ENCODE data around the gene GPR135. TPM values are rescaled to one million over a fixed set of nuclear protein-coding genes. Genes with fewer than 3 reads are reported as not detected.
A peak's percentile ranks its signal among the peaks of the same experiment; 100 is the strongest.
"Not testable (repeated sequence)": the region's sequence is repeated elsewhere in the genome, so short reads cannot be mapped to it uniquely, and the experiment has no call there.

GPR135 gene
- total and polyA plus RNA-seq, 2 donors (not counting 1 experiment from before 2014, with no cell fraction given): 2.1 to 3.0 TPM

DNA sequence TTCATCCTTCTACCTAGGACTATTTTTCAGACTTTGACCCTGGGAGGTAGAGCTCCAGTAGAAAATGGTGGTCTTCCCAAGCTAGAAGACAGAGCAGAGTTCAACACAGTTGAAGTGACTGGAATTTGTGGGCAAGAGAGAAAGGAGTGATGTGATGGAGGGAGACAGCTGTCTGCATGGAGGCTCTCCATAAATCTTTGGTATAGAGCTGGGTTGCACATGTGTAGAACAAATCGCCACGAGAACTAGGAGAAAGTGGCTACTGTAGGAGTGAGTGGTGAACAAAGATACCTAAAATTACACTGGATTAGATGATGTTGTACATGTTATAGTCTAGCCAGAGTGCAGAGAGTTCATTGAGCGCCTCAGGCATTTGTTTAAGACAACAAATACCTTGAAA is 14.5 kb downstream of the GPR135 start:
- Histone ChIP-seq H3K4me3 (replicated peaks in 1 of 4; ENCODE audit: control extremely low read depth in 1 of 4, insufficient read depth in 1 of 4, low read depth in 3 of 4, low read length in 4 of 4) (no peak overlapping the region), H3K9ac (ENCODE audit: insufficient read depth, low read length) (no peak overlapping the region), H2AFZ (ENCODE audit: low read length) (no peak overlapping the region), H3K36me3 (ENCODE audit: control insufficient read depth, insufficient read depth, low read length) (no peaks in the 10 kb centered on the region), H3K4me1 (ENCODE audit: control insufficient read depth, extremely low read depth, insufficient read depth, low read length) (peaks cover 9% of the 10 kb centered on the region), H3K79me2 (ENCODE audit: control insufficient read depth, insufficient read depth, low read length) (no peaks in the 10 kb centered on the region), H3K27ac (ENCODE audit: insufficient read depth, low read length) (no peak overlapping the region), H3K4me2 (ENCODE audit: extremely low read depth, insufficient read depth, low read length) (no peak overlapping the region), H3K9me3 (ENCODE audit: control insufficient read depth, insufficient read depth, low read depth, low read length) (no peaks in the 10 kb centered on the region), H4K20me1 (ENCODE audit: control insufficient read depth, extremely low read depth, insufficient read depth, low read length) (no peaks in the 10 kb centered on the region), H3K27me3 (ENCODE audit: control insufficient read depth, insufficient read depth, low read length) (no peaks in the 10 kb centered on the region)
- no peak for TF ChIP-seq EZH2 (IDR thresholded peaks at IDR 0.05; ENCODE audit: low read length, missing control alignments)
- TF ChIP-seq, protein P1, sequence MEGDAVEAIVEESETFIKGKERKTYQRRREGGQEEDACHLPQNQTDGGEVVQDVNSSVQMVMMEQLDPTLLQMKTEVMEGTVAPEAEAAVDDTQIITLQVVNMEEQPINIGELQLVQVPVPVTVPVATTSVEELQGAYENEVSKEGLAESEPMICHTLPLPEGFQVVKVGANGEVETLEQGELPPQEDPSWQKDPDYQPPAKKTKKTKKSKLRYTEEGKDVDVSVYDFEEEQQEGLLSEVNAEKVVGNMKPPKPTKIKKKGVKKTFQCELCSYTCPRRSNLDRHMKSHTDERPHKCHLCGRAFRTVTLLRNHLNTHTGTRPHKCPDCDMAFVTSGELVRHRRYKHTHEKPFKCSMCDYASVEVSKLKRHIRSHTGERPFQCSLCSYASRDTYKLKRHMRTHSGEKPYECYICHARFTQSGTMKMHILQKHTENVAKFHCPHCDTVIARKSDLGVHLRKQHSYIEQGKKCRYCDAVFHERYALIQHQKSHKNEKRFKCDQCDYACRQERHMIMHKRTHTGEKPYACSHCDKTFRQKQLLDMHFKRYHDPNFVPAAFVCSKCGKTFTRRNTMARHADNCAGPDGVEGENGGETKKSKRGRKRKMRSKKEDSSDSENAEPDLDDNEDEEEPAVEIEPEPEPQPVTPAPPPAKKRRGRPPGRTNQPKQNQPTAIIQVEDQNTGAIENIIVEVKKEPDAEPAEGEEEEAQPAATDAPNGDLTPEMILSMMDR (conservative IDR thresholded peaks at IDR 0.05 in 1 of 2, IDR thresholded peaks at IDR 0.05 in 1 of 2; ENCODE audit: low read depth in 1 of 2, low read length in 2 of 2): no peak
- no peak for DNase-seq (ENCODE audit: low read depth in 2 of 2)

DNA sequence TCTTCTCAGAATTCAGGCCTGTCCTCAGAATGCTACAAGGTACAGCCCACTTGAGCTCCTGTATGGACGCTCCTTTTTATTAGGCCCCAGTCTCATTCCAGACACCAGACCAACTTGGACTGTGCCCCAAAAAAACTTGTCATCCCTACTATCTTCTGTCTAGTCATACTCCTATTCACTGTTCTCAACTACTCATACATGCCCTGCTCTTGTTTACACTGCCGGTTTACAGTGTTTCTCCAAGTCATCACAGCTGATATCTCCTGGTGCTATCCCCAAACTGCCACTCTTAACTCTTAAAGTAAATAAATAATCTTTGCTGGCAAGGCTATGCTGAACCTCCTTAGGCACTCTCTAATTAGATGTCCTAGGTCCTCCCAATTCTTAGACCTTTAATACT is 16.5 kb downstream of the GPR135 start:
- not testable (repeated sequence) for H3K9me3 ChIP-seq (ENCODE audit: control insufficient read depth, insufficient read depth, low read depth, low read length); H3K4me3 ChIP-seq (replicated peaks in 1 of 4; ENCODE audit: control extremely low read depth in 1 of 4, insufficient read depth in 1 of 4, low read depth in 3 of 4, low read length in 4 of 4); H3K79me2 ChIP-seq (ENCODE audit: control insufficient read depth, insufficient read depth, low read length); H3K4me1 ChIP-seq (ENCODE audit: control insufficient read depth, extremely low read depth, insufficient read depth, low read length); DNase-seq (ENCODE audit: low read depth in 2 of 2); H3K4me2 ChIP-seq (ENCODE audit: extremely low read depth, insufficient read depth, low read length); H3K27ac ChIP-seq (ENCODE audit: insufficient read depth, low read length); H3K36me3 ChIP-seq (ENCODE audit: control insufficient read depth, insufficient read depth, low read length); H4K20me1 ChIP-seq (ENCODE audit: control insufficient read depth, extremely low read depth, insufficient read depth, low read length); H3K27me3 ChIP-seq (ENCODE audit: control insufficient read depth, insufficient read depth, low read length); H2AFZ ChIP-seq (ENCODE audit: low read length); H3K9ac ChIP-seq (ENCODE audit: insufficient read depth, low read length)

DNA sequence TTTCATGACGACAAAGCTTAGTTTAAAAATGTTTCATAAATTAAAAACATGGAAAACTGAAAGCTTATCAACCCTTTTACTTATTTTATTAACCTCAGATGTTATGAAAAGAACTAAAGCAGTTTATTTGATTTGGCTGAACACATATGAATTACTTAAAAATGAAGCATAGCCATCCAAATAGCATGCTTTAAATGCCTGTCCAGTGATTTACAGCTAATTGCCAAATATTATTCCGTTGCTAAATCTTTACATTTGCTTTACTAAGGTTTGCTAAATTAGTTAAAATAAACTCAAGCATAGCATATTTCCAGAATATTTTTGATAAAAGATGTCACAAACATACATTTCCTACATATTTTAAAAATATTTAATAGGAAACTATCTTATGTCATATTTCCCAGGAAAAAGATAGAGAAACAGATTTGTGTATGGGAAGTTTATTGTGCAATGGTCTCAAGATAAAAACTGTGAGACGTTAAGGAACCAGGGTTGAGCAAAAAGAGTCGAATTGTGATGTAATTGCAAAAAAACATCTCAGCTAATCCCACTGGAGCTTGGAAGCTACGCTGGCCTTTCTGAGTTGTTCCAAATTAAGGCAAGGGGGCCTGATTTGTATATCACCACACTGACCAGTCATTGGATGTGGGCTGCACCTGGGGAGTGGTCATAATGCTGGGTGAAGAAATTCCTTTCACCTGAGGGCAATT is 25.8 kb downstream of the GPR135 start:
- no peaks in the 10 kb centered on the region for H3K9me3 ChIP-seq (ENCODE audit: control insufficient read depth, insufficient read depth, low read depth, low read length)
- H3K4me3 ChIP-seq (replicated peaks in 1 of 4; ENCODE audit: control extremely low read depth in 1 of 4, insufficient read depth in 1 of 4, low read depth in 3 of 4, low read length in 4 of 4): no peak overlapping the region
- H3K9ac ChIP-seq (ENCODE audit: insufficient read depth, low read length): no peak overlapping the region
- DNase-seq (ENCODE audit: low read depth in 2 of 2): peak; percentile 62 to 81
- peaks cover 17% of the 10 kb centered on the region for H3K4me1 ChIP-seq (ENCODE audit: control insufficient read depth, extremely low read depth, insufficient read depth, low read length)
- H3K36me3 ChIP-seq (ENCODE audit: control insufficient read depth, insufficient read depth, low read length): no peaks in the 10 kb centered on the region
- H3K27me3 ChIP-seq (ENCODE audit: control insufficient read depth, insufficient read depth, low read length): no peaks in the 10 kb centered on the region
- no peaks in the 10 kb centered on the region for H4K20me1 ChIP-seq (ENCODE audit: control insufficient read depth, extremely low read depth, insufficient read depth, low read length)
- TF ChIP-seq, protein P1 (conservative IDR thresholded peaks at IDR 0.05 in 1 of 2, IDR thresholded peaks at IDR 0.05 in 1 of 2; ENCODE audit: low read depth in 1 of 2, low read length in 2 of 2): no peak
- no peak for TF ChIP-seq EZH2 (IDR thresholded peaks at IDR 0.05; ENCODE audit: low read length, missing control alignments)
- peak overlapping the region; percentile 26 for H3K4me2 ChIP-seq (ENCODE audit: extremely low read depth, insufficient read depth, low read length)
- H3K79me2 ChIP-seq (ENCODE audit: control insufficient read depth, insufficient read depth, low read length): no peaks in the 10 kb centered on the region
- no peak overlapping the region for H2AFZ ChIP-seq (ENCODE audit: low read length)
- H3K27ac ChIP-seq (ENCODE audit: insufficient read depth, low read length): peak overlapping the region; percentile 26
